Panc1 (cell line): ENCODE results near the gene PTPN9. TPM values are rescaled to one million over a fixed set of nuclear protein-coding genes. Genes with fewer than 3 reads are reported as not detected.

Experiments used
- ATAC-seq: fragments of 200-7000 bp; cut with Tn5 transposase; 2 replicates; pipeline ENCODE4 v1.9.1; 2020; ENCODE audit warnings: mild to moderate bottlenecking, moderate library complexity
- BruUV-seq: library from RNA; stranded (reverse); fragments of 400-500 nt; replicated peaks from 2 replicates; lab custom pipeline; 2021; lab: Mats Ljungman, UMichigan
- CTCF ChIA-PET: fragments of 300-600 bp; sonication (Branson Sonifier 250); formaldehyde crosslinking; loops from one replicate; lab custom pipeline; 2022; ENCODE audit warnings: antibody characterized with exemption; lab: Charles Lee
- POLR2A ChIA-PET: fragments of 300-600 bp; sonication (Branson Sonifier 250); formaldehyde crosslinking; loops from one replicate; lab custom pipeline; 2022; ENCODE audit warnings: antibody characterized with exemption; lab: Charles Lee
- DNase-seq: peaks from one replicate; pipeline ENCODE4 v3.0.0-alpha.2; 2010; ENCODE audit warnings: low read depth, low spot score
- H3K27ac ChIP-seq: 2 replicates; pipeline ENCODE4 v1.5.1; 2011; ENCODE audit warnings: mild to moderate bottlenecking, low read length, inconsistent platforms
- H3K27me3 ChIP-seq: fragments of 200-500 bp; sonication (Bioruptor generic); 2 replicates; pipeline ENCODE4 v1.6.0; 2014; ENCODE audit warnings: low read length, inconsistent platforms; ENCODE audit not compliant: control insufficient read depth, insufficient read depth
- H3K36me3 ChIP-seq: fragments of 200-500 bp; sonication (Bioruptor generic); 2 replicates; pipeline ENCODE4 v1.5.1; 2014; ENCODE audit warnings: inconsistent platforms, mild to moderate bottlenecking, low read length, moderate library complexity; ENCODE audit not compliant: control insufficient read depth, insufficient read depth
- H3K4me1 ChIP-seq: 2 replicates; pipeline ENCODE4 v1.5.1; 2011; ENCODE audit warnings: inconsistent platforms, mild to moderate bottlenecking, low read length, moderate library complexity; ENCODE audit not compliant: control insufficient read depth, insufficient read depth
- H3K4me3 ChIP-seq, 2 experiments: 2 replicates each; pipeline ENCODE4 v1.5.1; 2011 to 2012; ENCODE audit warnings: low read depth in 2 of 2, low read length in 2 of 2, mild to moderate bottlenecking in 2 of 2, inconsistent platforms in 1 of 2, moderate library complexity in 1 of 2
- H3K9me3 ChIP-seq: fragments of 200-500 bp; sonication (Bioruptor generic); 2 replicates; pipeline ENCODE4 v1.5.1; 2014; ENCODE audit warnings: low read depth, mild to moderate bottlenecking, inconsistent platforms, low read length, moderate library complexity; ENCODE audit not compliant: control insufficient read depth, insufficient read depth
- CTCF ChIP-seq: fragments of 450-650 bp; IDR thresholded peaks from 2 replicates; pipeline ENCODE4 v1.5.1; 2017; ENCODE audit warnings: mild to moderate bottlenecking
- POLR2AphosphoS5 ChIP-seq: IDR thresholded peaks from 2 replicates; pipeline ENCODE4 v1.6.1; 2012; ENCODE audit warnings: mild to moderate bottlenecking, low read depth, low read length, moderate library complexity
- REST ChIP-seq, 2 experiments: IDR thresholded peaks; 2 replicates each; pipeline ENCODE4 v1.6.1; 2011 to 2012; ENCODE audit warnings: low read depth in 2 of 2, control low read depth in 1 of 2, low read length in 1 of 2, mild to moderate bottlenecking in 1 of 2, moderate library complexity in 1 of 2; ENCODE audit not compliant: insufficient read depth in 1 of 2
- SIN3A ChIP-seq: IDR thresholded peaks from 2 replicates; pipeline ENCODE4 v1.6.1; 2012; ENCODE audit warnings: low read depth, mild to moderate bottlenecking, low read length, moderate library complexity, borderline replicate concordance; ENCODE audit not compliant: insufficient read depth
- TCF7L2 ChIP-seq: IDR thresholded peaks from 2 replicates; pipeline ENCODE4 v1.6.1; 2011; ENCODE audit warnings: mild to moderate bottlenecking, low read depth, low read length, inconsistent platforms
- in situ Hi-C: cut with HindIII; loops from 2 replicates; pipeline ENCODE4 v1.10.0; 2016; ENCODE audit warnings: low sequenced_read_pairs, low pct_unique_long_range_greater_than_20kb
- intact Hi-C: fragments of 100-400 bp; cut with micrococcal nuclease; formaldehyde crosslinking; loops from one replicate; pipeline ENCODE4 v1.10.0; 2022; ENCODE audit not compliant: unreplicated experiment
- total RNA-seq: library from RNA; stranded (reverse); gene quantifications from one replicate; pipeline ENCODE4 v1.2.1, GENCODE V29; 2021; ENCODE audit not compliant: unreplicated experiment

The PTPN9 gene
- total RNA-seq, 1 experiment from 2014 or later: 38.4 TPM

- Histone ChIP-seq H3K4me3 (no peak overlapping the region), H3K4me1 (no peaks in the 10 kb centered on the region), H3K36me3 (no peaks in the 10 kb centered on the region), H3K27ac (no peak overlapping the region), H3K27me3 (no peaks in the 10 kb centered on the region), H3K9me3 (no peaks in the 10 kb centered on the region)
- no peak for DNase-seq
- ChIA-PET CTCF (no interaction called here), POLR2A (no interaction called here)
- no peak for ATAC-seq
- intact Hi-C loops: no loop called here
- no TSS peak for BruUV-seq
- TF ChIP-seq POLR2AphosphoS5: no peak
- TF ChIP-seq REST (IDR thresholded peaks at IDR 0.05; ENCODE audit: insufficient read depth in 1 of 2, low read depth in 2 of 2, low read length in 1 of 2): no peak
- TF ChIP-seq TCF7L2: no peak
- TF ChIP-seq SIN3A: no peak
- no peak for TF ChIP-seq CTCF
- in situ Hi-C loops: no loop called here
Observed at GRCh38 chr15:75437721-75438120, 141.4 kb downstream of the PTPN9 start.

GRCh38 chr15:75436881-75437280 is 142.2 kb downstream of the PTPN9 start:
- ChIA-PET CTCF (no interaction called here), POLR2A (no interaction called here)
- no TSS peak for BruUV-seq
- Histone ChIP-seq H3K27ac (no peak overlapping the region), H3K4me1 (no peaks in the 10 kb centered on the region), H3K36me3 (no peaks in the 10 kb centered on the region), H3K9me3 (no peaks in the 10 kb centered on the region), H3K4me3 (no peak overlapping the region), H3K27me3 (no peaks in the 10 kb centered on the region)
- intact Hi-C loops (no loop called here), in situ Hi-C loops (no loop called here)
- ATAC-seq (no peak), DNase-seq (no peak)
- no peak for TF ChIP-seq CTCF
- TF ChIP-seq REST (IDR thresholded peaks at IDR 0.05; ENCODE audit: insufficient read depth in 1 of 2, low read depth in 2 of 2, low read length in 1 of 2): no peak
- TF ChIP-seq SIN3A: no peak
- TF ChIP-seq POLR2AphosphoS5: no peak
- no peak for TF ChIP-seq TCF7L2
